OCI-LY1 (cell line): ENCODE measurements around the gene FYB1.

ENCODE experiments used
- H2AFZ ChIP-seq: fragments of 200-600 bp; sonication (generic), shearing (Covaris generic); 2 replicates; pipeline ENCODE4 v1.6.0; 2014; ENCODE audit warnings: antibody characterized with exemption, mild to moderate bottlenecking, low read length
- H3F3A ChIP-seq: fragments of 200-600 bp; sonication (generic), shearing (Covaris generic); 2 replicates; pipeline ENCODE4 v1.6.0; 2014; ENCODE audit warnings: mild to moderate bottlenecking, antibody characterized with exemption, low read length, moderate library complexity; ENCODE audit not compliant: insufficient read depth
- H3K27ac ChIP-seq: fragments of 200-600 bp; sonication (generic); 2 replicates; pipeline ENCODE4 v1.5.1; 2014; ENCODE audit warnings: low read length, mixed run types, mild to moderate bottlenecking, low read depth; ENCODE audit not compliant: poor library complexity, severe bottlenecking
- H3K27me3 ChIP-seq: fragments of 200-600 bp; sonication (generic); 2 replicates; pipeline ENCODE4 v1.6.0; 2014; ENCODE audit warnings: antibody characterized with exemption, mild to moderate bottlenecking, low read length, moderate library complexity; ENCODE audit not compliant: insufficient read depth
- H3K36me3 ChIP-seq: fragments of 200-600 bp; sonication (generic); 2 replicates; pipeline ENCODE4 v1.6.1; 2014; ENCODE audit warnings: mild to moderate bottlenecking, antibody characterized with exemption, low read length, moderate library complexity, mixed read lengths; ENCODE audit not compliant: insufficient read depth
- H3K4me1 ChIP-seq: fragments of 200-600 bp; sonication (generic); 2 replicates; pipeline ENCODE4 v1.5.1; 2014; ENCODE audit warnings: mild to moderate bottlenecking, low read length, moderate library complexity; ENCODE audit not compliant: insufficient read depth, severe bottlenecking
- H3K4me2 ChIP-seq: fragments of 200-600 bp; sonication (generic), shearing (Covaris generic); 2 replicates; pipeline ENCODE4 v1.6.1; 2014; ENCODE audit warnings: low read length
- H3K4me3 ChIP-seq: fragments of 200-600 bp; sonication (generic); 2 replicates; pipeline ENCODE4 v1.5.1; 2014; ENCODE audit warnings: low read length, low read depth, mild to moderate bottlenecking, mixed read lengths; ENCODE audit not compliant: poor library complexity, severe bottlenecking
- H3K79me2 ChIP-seq: fragments of 200-600 bp; shearing (Covaris generic); 2 replicates; pipeline ENCODE4 v1.6.1; 2016; ENCODE audit warnings: mixed run types, low read length, mixed read lengths; ENCODE audit not compliant: insufficient read depth
- H3K9ac ChIP-seq: fragments of 200-600 bp; sonication (generic), shearing (Covaris generic); 2 replicates; pipeline ENCODE4 v1.6.1; 2014; ENCODE audit warnings: mild to moderate bottlenecking, low read length, mixed read lengths
- H3K9me2 ChIP-seq: fragments of 200-600 bp; sonication (generic), shearing (Covaris generic); 2 replicates; pipeline ENCODE4 v1.6.1; 2014; ENCODE audit warnings: low read depth, mild to moderate bottlenecking, low read length, mixed read lengths
- H3K9me3 ChIP-seq: fragments of 200-600 bp; shearing (Covaris generic); 2 replicates; pipeline ENCODE4 v1.6.1; 2014; ENCODE audit warnings: low read length, mixed read lengths
- H4K20me1 ChIP-seq: fragments of 200-600 bp; sonication (generic), shearing (Covaris generic); 2 replicates; pipeline ENCODE4 v1.6.0; 2016; ENCODE audit warnings: mild to moderate bottlenecking, low read length; ENCODE audit not compliant: insufficient read depth
- EZH2 ChIP-seq: fragments of 200-600 bp; sonication (generic), shearing (Covaris generic); IDR thresholded peaks from 2 replicates; pipeline ENCODE4 v1.8.0; 2017; ENCODE audit warnings: borderline replicate concordance, mixed run types, mild to moderate bottlenecking, antibody characterized with exemption, low read length, moderate library complexity, mixed read lengths
- TF ChIP-seq, protein P1 (sequence below): fragments of 200-600 bp; sonication (generic), shearing (Covaris generic); IDR thresholded peaks from 2 replicates; pipeline ENCODE4 v1.5.1; 2017; ENCODE audit warnings: mild to moderate bottlenecking, antibody characterized with exemption, low read length, moderate library complexity, mixed read lengths

The FYB1 gene

DNA sequence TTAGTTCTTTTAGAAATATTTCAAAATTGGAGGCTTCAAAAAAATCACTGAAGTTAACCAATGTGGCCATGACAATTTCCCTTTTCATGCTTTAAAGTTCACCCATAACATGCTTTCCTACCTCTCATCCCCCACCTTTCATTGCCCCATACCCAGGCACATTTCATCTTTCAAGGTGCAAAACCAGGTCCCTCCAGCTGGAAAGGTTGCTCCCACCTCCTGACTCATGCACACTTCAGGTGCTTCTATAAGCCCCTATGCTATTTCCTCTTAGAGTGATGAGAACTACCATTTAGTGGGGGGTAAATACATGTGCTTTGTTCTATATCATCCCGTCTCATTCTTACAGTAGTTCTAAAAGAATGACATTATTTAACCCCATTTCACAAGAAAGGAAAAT is 15.4 kb downstream of the FYB1 start:
- Histone ChIP-seq H3F3A (no peaks in the 10 kb centered on the region), H3K9ac (no peak overlapping the region), H2AFZ (no peak overlapping the region), H3K27ac (no peak overlapping the region), H3K9me2 (no peaks in the 10 kb centered on the region), H3K79me2 (no peaks in the 10 kb centered on the region), H3K4me2 (no peak overlapping the region), H3K27me3 (no peaks in the 10 kb centered on the region), H4K20me1 (no peaks in the 10 kb centered on the region), H3K4me3 (no peak overlapping the region), H3K4me1 (no peaks in the 10 kb centered on the region), H3K9me3 (no peaks in the 10 kb centered on the region), H3K36me3 (no peaks in the 10 kb centered on the region)
- TF ChIP-seq, protein P1, sequence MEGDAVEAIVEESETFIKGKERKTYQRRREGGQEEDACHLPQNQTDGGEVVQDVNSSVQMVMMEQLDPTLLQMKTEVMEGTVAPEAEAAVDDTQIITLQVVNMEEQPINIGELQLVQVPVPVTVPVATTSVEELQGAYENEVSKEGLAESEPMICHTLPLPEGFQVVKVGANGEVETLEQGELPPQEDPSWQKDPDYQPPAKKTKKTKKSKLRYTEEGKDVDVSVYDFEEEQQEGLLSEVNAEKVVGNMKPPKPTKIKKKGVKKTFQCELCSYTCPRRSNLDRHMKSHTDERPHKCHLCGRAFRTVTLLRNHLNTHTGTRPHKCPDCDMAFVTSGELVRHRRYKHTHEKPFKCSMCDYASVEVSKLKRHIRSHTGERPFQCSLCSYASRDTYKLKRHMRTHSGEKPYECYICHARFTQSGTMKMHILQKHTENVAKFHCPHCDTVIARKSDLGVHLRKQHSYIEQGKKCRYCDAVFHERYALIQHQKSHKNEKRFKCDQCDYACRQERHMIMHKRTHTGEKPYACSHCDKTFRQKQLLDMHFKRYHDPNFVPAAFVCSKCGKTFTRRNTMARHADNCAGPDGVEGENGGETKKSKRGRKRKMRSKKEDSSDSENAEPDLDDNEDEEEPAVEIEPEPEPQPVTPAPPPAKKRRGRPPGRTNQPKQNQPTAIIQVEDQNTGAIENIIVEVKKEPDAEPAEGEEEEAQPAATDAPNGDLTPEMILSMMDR = no peak
- no peak for TF ChIP-seq EZH2

DNA sequence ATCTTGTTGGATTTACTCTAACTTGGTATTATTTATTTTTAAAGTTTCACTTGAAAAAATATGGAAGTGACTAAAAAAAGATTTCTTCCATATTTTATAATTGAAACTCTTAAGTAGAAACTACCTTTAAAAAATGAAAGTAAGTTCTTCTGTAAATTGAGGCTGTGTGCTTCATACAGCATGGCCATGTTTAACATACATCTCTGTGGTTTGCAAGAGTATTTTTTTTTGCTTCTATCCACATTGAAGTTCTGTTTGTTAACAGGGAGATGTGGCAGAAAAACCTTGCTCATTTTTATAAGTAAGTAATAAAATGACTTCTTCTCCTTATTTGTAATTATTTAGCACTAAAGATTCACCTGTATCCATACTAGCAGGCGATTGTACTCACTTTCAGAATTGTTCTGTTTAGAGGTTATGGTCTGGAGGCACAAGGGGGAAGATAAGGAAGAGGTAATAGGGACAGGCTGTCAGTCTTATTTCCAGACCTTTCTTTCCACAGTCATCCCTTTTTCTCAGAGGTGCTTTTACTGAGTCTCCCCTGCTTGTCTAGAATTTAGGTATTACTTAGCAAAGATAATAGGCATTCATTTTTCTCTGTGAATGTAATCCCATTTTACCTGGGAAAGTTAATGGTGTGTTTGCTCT is 16.0 kb downstream of the FYB1 start:
- Histone ChIP-seq H3K9ac (no peak overlapping the region), H3K4me1 (no peaks in the 10 kb centered on the region)

DNA sequence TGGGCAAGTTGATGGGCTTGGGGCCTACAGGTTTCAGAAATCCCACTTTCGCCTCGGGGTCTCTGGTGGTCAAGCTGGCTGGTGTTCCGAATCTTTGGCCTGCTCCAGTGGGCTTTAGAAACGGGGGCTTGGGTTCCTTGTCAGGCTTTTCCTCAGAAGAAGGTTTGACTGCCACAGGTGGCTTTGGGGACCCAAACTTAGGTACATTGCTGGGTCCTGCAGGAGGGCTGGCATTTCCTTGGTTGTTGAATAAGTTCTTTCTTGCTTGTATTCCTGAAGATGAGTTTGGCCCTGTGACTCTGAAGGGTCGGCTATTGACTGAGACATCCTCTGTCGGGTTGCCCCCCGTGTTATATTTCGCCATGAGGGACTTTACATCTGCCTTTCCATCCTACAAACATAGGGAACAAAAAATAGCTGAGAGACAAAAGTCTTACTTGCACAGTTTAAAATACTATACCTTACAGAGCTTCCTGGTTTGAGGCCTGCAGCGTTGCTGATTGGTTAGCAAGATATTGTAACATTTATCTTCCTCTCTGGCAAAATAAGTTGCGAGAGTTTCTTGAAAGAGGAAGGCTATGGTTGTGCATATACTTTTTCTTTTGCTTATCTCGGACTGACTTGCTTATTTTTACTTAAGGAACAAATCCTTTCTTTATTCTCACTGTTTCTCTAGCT is 16.6 kb downstream of the FYB1 start:
- H2AFZ ChIP-seq = no peak overlapping the region
- no peaks in the 10 kb centered on the region for H3K36me3 ChIP-seq
- H3K4me2 ChIP-seq = no peak overlapping the region
- H3K4me3 ChIP-seq = no peak overlapping the region
- no peaks in the 10 kb centered on the region for H3K9me3 ChIP-seq
- no peak overlapping the region for H3K9ac ChIP-seq
- no peaks in the 10 kb centered on the region for H3K27me3 ChIP-seq
- no peak overlapping the region for H3K27ac ChIP-seq
- TF ChIP-seq EZH2 = no peak
- TF ChIP-seq, protein P1 = no peak
- H3K4me1 ChIP-seq = no peaks in the 10 kb centered on the region
- H3F3A ChIP-seq = no peaks in the 10 kb centered on the region
- H3K79me2 ChIP-seq = no peaks in the 10 kb centered on the region
- no peaks in the 10 kb centered on the region for H3K9me2 ChIP-seq
- no peaks in the 10 kb centered on the region for H4K20me1 ChIP-seq

More for the DNA sequence above, 16.0 kb downstream of the FYB1 start:
- no peaks in the 10 kb centered on the region for H3K36me3 ChIP-seq
- TF ChIP-seq EZH2 = no peak
- TF ChIP-seq, protein P1 = no peak
- no peaks in the 10 kb centered on the region for H3K27me3 ChIP-seq
- no peaks in the 10 kb centered on the region for H3F3A ChIP-seq
- no peaks in the 10 kb centered on the region for H3K9me3 ChIP-seq
- no peak overlapping the region for H3K4me3 ChIP-seq
- H3K27ac ChIP-seq = no peak overlapping the region
- H4K20me1 ChIP-seq = no peaks in the 10 kb centered on the region
- H3K79me2 ChIP-seq = no peaks in the 10 kb centered on the region
- no peak overlapping the region for H2AFZ ChIP-seq
- no peaks in the 10 kb centered on the region for H3K9me2 ChIP-seq
- no peak overlapping the region for H3K4me2 ChIP-seq
